Measurements from ENCODE around the gene MICU1.

MICU1 gene

GRCh38 chr10:72379776-72380175 lies 246.1 kb downstream of the MICU1 start:
- Histone ChIP-seq H3K9me3 (replicated peaks in 1 of 11) (0 out of 22 replicates have a peak, but pooled peaks cover 0 to 3% (median 0%) of the 10 kb centered on the region in 11 experiments), H3K27me3 (no peaks in the 10 kb centered on the region), H3K27ac (no peak overlapping the region), H3K4me3 (no peak overlapping the region), H3K4me2 (no peak overlapping the region), H3K4me1 (peaks cover 0 to 13% (median 4%) of the 10 kb centered on the region in 10 experiments; a peak in 10 of 20 replicates), H3K9ac (no peak overlapping the region), H4K20me1 (no peaks in the 10 kb centered on the region), H3K36me3 (peaks cover 0 to 39% (median 10%) of the 10 kb centered on the region in 11 experiments; a peak in 13 of 22 replicates)
- TF ChIP-seq Cebpa-rat (IDR thresholded peaks at IDR 0.05), result no peak

GRCh38 chr10:72379062-72379461 lies 246.8 kb downstream of the MICU1 start:
- Histone ChIP-seq H3K4me3 (no peak overlapping the region), H3K9me3 (replicated peaks in 1 of 11) (0 out of 22 replicates have a peak, but pooled peaks cover 0 to 3% (median 0%) of the 10 kb centered on the region in 11 experiments), H3K4me1 (peaks cover 0 to 9% (median 3%) of the 10 kb centered on the region in 10 experiments; a peak in 5 of 20 replicates), H4K20me1 (no peaks in the 10 kb centered on the region), H3K36me3 (peaks cover 0 to 46% (median 10%) of the 10 kb centered on the region in 11 experiments; a peak in 14 of 22 replicates), H3K9ac (no peak overlapping the region), H3K4me2 (0 out of 22 replicates have a peak overlapping the region, but pooled peaks of 1 of the 11 experiments have one; percentile 15), H3K27ac (no peak overlapping the region), H3K27me3 (no peaks in the 10 kb centered on the region)
- no peak for TF ChIP-seq Cebpa-rat (IDR thresholded peaks at IDR 0.05)

DNA sequence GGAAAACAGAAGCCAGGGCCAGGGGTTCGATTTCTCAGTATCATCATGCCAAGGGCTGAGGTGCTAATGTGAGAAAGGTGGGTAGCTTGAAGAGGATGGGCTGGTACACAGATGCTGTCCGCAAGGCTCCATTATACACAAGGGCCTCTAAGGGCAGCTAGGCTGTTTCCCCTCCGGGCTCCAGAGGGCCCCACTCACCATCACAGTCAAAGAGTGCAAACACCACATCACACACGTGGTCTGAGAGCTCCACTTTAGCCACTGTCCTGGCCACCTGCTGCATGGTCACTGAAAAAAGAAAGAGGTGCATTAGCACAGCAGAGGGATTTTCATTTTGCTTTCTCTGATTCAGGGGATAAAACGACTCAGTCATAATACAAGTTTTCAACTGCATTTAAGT lies 250.3 kb downstream of the MICU1 start:
- Histone ChIP-seq H3K9me3 (replicated peaks in 1 of 11) (0 out of 22 replicates have a peak, but pooled peaks cover 0 to 3% (median 0%) of the 10 kb centered on the region in 11 experiments), H3K36me3 (peaks cover 4 to 65% (median 24%) of the 10 kb centered on the region in 11 experiments; a peak in 16 of 22 replicates), H3K4me1 (peaks cover 0 to 9% (median 3%) of the 10 kb centered on the region in 10 experiments; a peak in 5 of 20 replicates), H3K4me2 (no peak overlapping the region), H3K27me3 (no peaks in the 10 kb centered on the region), H3K9ac (no peak overlapping the region), H3K27ac (no peak overlapping the region), H3K4me3 (no peak overlapping the region), H4K20me1 (no peaks in the 10 kb centered on the region)
- TF ChIP-seq Cebpa-rat (IDR thresholded peaks at IDR 0.05), result no peak

DNA sequence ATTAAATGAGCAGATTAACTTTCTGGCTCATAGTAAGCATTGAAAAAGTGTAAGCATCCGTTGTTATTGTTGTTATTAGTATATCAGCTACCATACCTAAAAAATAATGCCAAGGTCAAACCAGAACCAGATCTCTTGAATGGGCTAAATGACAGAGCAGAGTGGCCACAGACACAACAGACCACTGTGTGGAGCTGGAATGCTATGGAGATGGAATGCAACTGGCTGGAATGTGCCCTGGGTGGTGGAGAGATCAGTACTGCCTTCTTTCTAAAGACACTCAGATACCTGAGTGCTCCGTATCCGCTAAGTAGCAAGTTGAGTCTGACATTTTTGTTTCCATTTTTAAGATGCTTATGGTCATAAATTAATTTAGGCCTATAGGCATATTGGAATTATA lies 250.7 kb downstream of the MICU1 start:
- Histone ChIP-seq H3K4me1 (peaks cover 0 to 9% (median 3%) of the 10 kb centered on the region in 10 experiments; a peak in 5 of 20 replicates), H3K9ac (no peak overlapping the region), H3K4me2 (no peak overlapping the region), H3K36me3 (peaks cover 4 to 68% (median 24%) of the 10 kb centered on the region in 11 experiments; a peak in 16 of 22 replicates), H4K20me1 (no peaks in the 10 kb centered on the region), H3K4me3 (no peak overlapping the region), H3K27ac (no peak overlapping the region), H3K27me3 (no peaks in the 10 kb centered on the region), H3K9me3 (replicated peaks in 1 of 11) (0 out of 22 replicates have a peak, but pooled peaks cover 0 to 3% (median 0%) of the 10 kb centered on the region in 11 experiments)
- TF ChIP-seq Cebpa-rat (IDR thresholded peaks at IDR 0.05), result no peak

GRCh38 chr10:72370201-72370722 lies 255.6 kb downstream of the MICU1 start:
- Histone ChIP-seq H3K4me3 (no peak overlapping the region), H3K4me2 (no peak overlapping the region), H3K36me3 (peaks cover 12 to 85% (median 47%) of the 10 kb centered on the region in 11 experiments), H4K20me1 (no peaks in the 10 kb centered on the region), H3K27me3 (no peaks in the 10 kb centered on the region), H3K9me3 (replicated peaks in 1 of 11) (no peaks in the 10 kb centered on the region), H3K4me1 (peaks cover 0 to under 1% (median 0%) of the 10 kb centered on the region in 10 experiments; a peak in 3 of 20 replicates), H3K9ac (no peak overlapping the region), H3K27ac (no peak overlapping the region)
- TF ChIP-seq Cebpa-rat (IDR thresholded peaks at IDR 0.05), result no peak

- H3K27ac ChIP-seq, result 0 out of 22 replicates have a peak overlapping the region, but pooled peaks of 1 of the 11 experiments have one; percentile 4
- no peak for TF ChIP-seq Cebpa-rat (IDR thresholded peaks at IDR 0.05)
- H3K36me3 ChIP-seq, result peaks cover 12 to 62% (median 38%) of the 10 kb centered on the region in 11 experiments; a peak in 21 of 22 replicates
- H3K4me2 ChIP-seq, result no peak overlapping the region
- no peaks in the 10 kb centered on the region for H3K9me3 ChIP-seq (replicated peaks in 1 of 11)
- no peaks in the 10 kb centered on the region for H4K20me1 ChIP-seq
- H3K27me3 ChIP-seq, result no peaks in the 10 kb centered on the region
- peaks cover 7 to 22% (median 12%) of the 10 kb centered on the region in 10 experiments; a peak in 19 of 20 replicates for H3K4me1 ChIP-seq
- H3K9ac ChIP-seq, result no peak overlapping the region; a peak in 1 of 22 replicates
- H3K4me3 ChIP-seq, result no peak overlapping the region
These were observed 258.4 kb downstream of the MICU1 start for GRCh38 chr10:72367301-72367960.

DNA sequence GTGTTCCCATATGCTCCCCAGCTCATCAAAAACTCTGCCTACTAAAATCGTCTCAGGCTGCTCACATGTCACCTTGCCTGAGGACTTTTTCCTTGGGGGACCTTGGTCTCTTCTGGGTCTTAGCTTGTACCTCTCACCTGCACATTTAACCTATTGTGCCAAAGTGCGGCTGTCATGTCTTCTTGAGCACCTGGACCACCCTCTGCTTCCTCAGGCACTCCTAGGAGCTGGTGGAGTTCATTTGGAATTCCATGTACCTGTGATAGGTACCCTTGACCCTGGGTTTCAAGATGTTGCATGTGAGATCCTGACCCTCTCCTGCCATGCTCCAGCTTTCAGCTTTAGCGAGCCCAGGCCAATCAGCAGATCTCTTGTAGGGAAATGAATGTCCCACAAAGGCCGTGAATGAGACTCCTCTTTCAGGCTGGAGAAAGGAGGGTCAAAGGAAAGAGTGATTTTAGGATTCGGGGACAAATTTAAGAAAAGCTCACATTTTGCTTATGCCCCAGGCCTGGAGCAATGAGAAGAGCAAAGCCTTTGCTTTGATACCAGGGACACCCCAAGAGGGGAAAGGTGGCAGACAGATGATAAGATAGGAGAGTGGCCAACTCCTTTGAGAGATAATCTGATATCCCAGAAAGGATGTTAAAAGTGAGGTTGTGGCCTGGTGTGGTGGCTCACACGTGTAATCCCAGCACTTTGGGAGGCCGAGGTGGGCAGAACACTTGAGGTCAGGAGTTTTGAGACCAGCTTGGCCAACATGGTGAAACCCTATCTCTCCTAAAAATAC lies 260.6 kb downstream of the MICU1 start:
- H3K4me1 ChIP-seq, result peaks cover 7 to 22% (median 12%) of the 10 kb centered on the region in 10 experiments; a peak in 19 of 20 replicates
- peak overlapping the region in 5 of 11 experiments; percentile 50 to 70 (median 69); a peak in 5 of 22 replicates for H3K27ac ChIP-seq
- H4K20me1 ChIP-seq, result no peaks in the 10 kb centered on the region
- no peaks in the 10 kb centered on the region for H3K9me3 ChIP-seq (replicated peaks in 1 of 11)
- no peak overlapping the region for H3K4me3 ChIP-seq
- peaks cover 12 to 48% (median 27%) of the 10 kb centered on the region in 11 experiments; a peak in 20 of 22 replicates for H3K36me3 ChIP-seq
- no peaks in the 10 kb centered on the region for H3K27me3 ChIP-seq
- H3K9ac ChIP-seq, result peak overlapping the region in 4 of 11 experiments; percentile 51 to 74 (median 64); a peak in 4 of 22 replicates
- H3K4me2 ChIP-seq, result peak overlapping the region in 9 of 11 experiments; percentile 55 to 81 (median 74); a peak in 12 of 22 replicates
- TF ChIP-seq Cebpa-rat (IDR thresholded peaks at IDR 0.05), result no peak

- Histone ChIP-seq H3K4me3 (peak overlapping the region in 1 of 10 experiments; percentile 37; a peak in 3 of 20 replicates), H3K27ac (peak overlapping the region in 10 of 11 experiments; percentile 20 to 70 (median 62); a peak in 19 of 22 replicates), H3K4me2 (peak overlapping the region; percentile 55 to 81 (median 73)), H3K36me3 (peaks cover 12 to 43% (median 27%) of the 10 kb centered on the region in 11 experiments; a peak in 20 of 22 replicates), H3K27me3 (no peaks in the 10 kb centered on the region), H3K9ac (peak overlapping the region; percentile 17 to 74 (median 61); a peak in 18 of 22 replicates), H3K4me1 (peaks cover 7 to 22% (median 12%) of the 10 kb centered on the region in 10 experiments; a peak in 19 of 20 replicates), H3K9me3 (replicated peaks in 1 of 11) (no peaks in the 10 kb centered on the region), H4K20me1 (no peaks in the 10 kb centered on the region)
- TF ChIP-seq Cebpa-rat (IDR thresholded peaks at IDR 0.05), result no peak
These were observed 261.6 kb downstream of the MICU1 start for GRCh38 chr10:72364239-72364777.
